Measurements from ENCODE around the gene ARPC1B.

- no peak for TF ChIP-seq CTCF (IDR thresholded peaks at IDR 0.05)
- no peak for TF ChIP-seq ZFX (IDR thresholded peaks at IDR 0.05; ENCODE audit: borderline replicate concordance)
Measured at GRCh38 chr7:99359465-99360154, 14.9 kb upstream of the ARPC1B start.

Measured in 22Rv1 (cell line).